WTC11 (cell line): ENCODE data around the gene COL2A1. TPM values are rescaled to one million over a fixed set of nuclear protein-coding genes. Genes with fewer than 3 reads are reported as not detected.
A peak's percentile ranks its signal among the peaks of the same experiment; 100 is the strongest.

Experiments
- ATAC-seq: fragments of 200-7000 bp; cut with Tn5 transposase; 2 replicates; pipeline ENCODE4 v1.10.0; 2021; ENCODE audit warnings: mild to moderate bottlenecking, moderate library complexity
- CTCF ChIA-PET: fragments of 300-600 bp; sonication (Branson Sonifier 250); formaldehyde crosslinking; loops from one replicate; lab custom pipeline; 2021; ENCODE audit warnings: antibody characterized with exemption; lab: Charles Lee
- POLR2A ChIA-PET: fragments of 350-600 bp; sonication (Branson Sonifier 250); formaldehyde crosslinking; loops from one replicate; lab custom pipeline; 2021; ENCODE audit warnings: antibody characterized with exemption; lab: Charles Lee
- DNase-seq: peaks from one replicate; pipeline ENCODE4 v3.0.0; 2021; ENCODE audit warnings: low spot score
- H3K27ac Mint-ChIP-seq: 2 replicates; pipeline ENCODE4 v1.8.0; 2021; ENCODE audit warnings: mixed read lengths
- H3K27me3 Mint-ChIP-seq: 2 replicates; pipeline ENCODE4 v1.8.0; 2021; ENCODE audit warnings: low read depth, mild to moderate bottlenecking, moderate library complexity, mixed read lengths
- H3K36me3 Mint-ChIP-seq: 2 replicates; pipeline ENCODE4 v1.8.0; 2021; ENCODE audit warnings: mixed read lengths
- H3K4me1 Mint-ChIP-seq: 2 replicates; pipeline ENCODE4 v1.8.0; 2022; ENCODE audit warnings: mixed read lengths
- H3K4me3 Mint-ChIP-seq: 2 replicates; pipeline ENCODE4 v1.8.0; 2021; ENCODE audit warnings: mild to moderate bottlenecking, moderate library complexity, mixed read lengths
- H3K9me3 Mint-ChIP-seq: 2 replicates; pipeline ENCODE4 v1.8.0; 2021; ENCODE audit warnings: mixed read lengths
- CBFB ChIP-seq: sonication (generic); formaldehyde crosslinking; IDR thresholded peaks from 2 replicates; pipeline ENCODE4 v1.8.1; 2022; ENCODE audit warnings: mild to moderate bottlenecking, low read depth, missing genetic modification reagents
- CREM ChIP-seq: sonication (generic); formaldehyde crosslinking; IDR thresholded peaks from 2 replicates; pipeline ENCODE4 v1.8.1; 2022; ENCODE audit warnings: mild to moderate bottlenecking, missing genetic modification reagents, moderate library complexity
- ETV6 ChIP-seq: sonication (generic); formaldehyde crosslinking; IDR thresholded peaks from 2 replicates; pipeline ENCODE4 v1.8.1; 2022; ENCODE audit warnings: mild to moderate bottlenecking, missing genetic modification reagents
- GTF2I ChIP-seq: fragments of 250-450 bp; sonication (Bioruptor Pico); conservative IDR thresholded peaks from 2 replicates; pipeline ENCODE4 v1.4.0; 2021; ENCODE audit warnings: mild to moderate bottlenecking
- NFATC4 ChIP-seq: fragments of 250-450 bp; sonication (Bioruptor Pico); IDR thresholded peaks from 2 replicates; pipeline ENCODE4 v1.9.0; 2021; ENCODE audit warnings: mild to moderate bottlenecking
- NFYB ChIP-seq: sonication (generic); formaldehyde crosslinking; conservative IDR thresholded peaks from 2 replicates; pipeline ENCODE4 v1.8.0; 2022; ENCODE audit warnings: low read depth, missing genetic modification reagents
- NR3C1 ChIP-seq: sonication (generic); formaldehyde crosslinking; conservative IDR thresholded peaks from 2 replicates; pipeline ENCODE4 v1.8.1; 2023; ENCODE audit warnings: low read depth, mild to moderate bottlenecking, missing genetic modification reagents
- RELA ChIP-seq: sonication (generic); formaldehyde crosslinking; IDR thresholded peaks from 2 replicates; pipeline ENCODE4 v1.8.1; 2022; ENCODE audit warnings: missing genetic modification reagents, mild to moderate bottlenecking, borderline replicate concordance
- TEAD1 ChIP-seq: sonication (generic); formaldehyde crosslinking; IDR thresholded peaks from 2 replicates; pipeline ENCODE4 v1.8.0; 2022; ENCODE audit warnings: mild to moderate bottlenecking, missing genetic modification reagents
- ZBTB21 ChIP-seq: sonication (generic); formaldehyde crosslinking; IDR thresholded peaks from 2 replicates; pipeline ENCODE4 v1.8.1; 2023; ENCODE audit warnings: mild to moderate bottlenecking, missing genetic modification reagents, borderline replicate concordance
- ZNF232 ChIP-seq: sonication (generic); formaldehyde crosslinking; IDR thresholded peaks from 2 replicates; pipeline ENCODE4 v1.8.0; 2022; ENCODE audit warnings: mild to moderate bottlenecking, missing genetic modification reagents
- ZNF423 ChIP-seq: fragments of 250-450 bp; sonication (Bioruptor Pico); IDR thresholded peaks from 2 replicates; pipeline ENCODE4 v2.1.2; 2022; ENCODE audit warnings: mild to moderate bottlenecking, moderate library complexity
- total RNA-seq: library from RNA; stranded (reverse); gene quantifications from 3 replicates; pipeline ENCODE4 v1.2.3, GENCODE V29; 2021
- TF ChIP-seq, protein P1 (sequence below): sonication (generic); formaldehyde crosslinking; conservative IDR thresholded peaks from 2 replicates; pipeline ENCODE4 v1.8.1; 2023; ENCODE audit warnings: mild to moderate bottlenecking, low read depth, missing genetic modification reagents, moderate library complexity
- TF ChIP-seq, protein P2 (sequence below): sonication (generic); formaldehyde crosslinking; IDR thresholded peaks from 2 replicates; pipeline ENCODE4 v1.8.1; 2023; ENCODE audit warnings: mild to moderate bottlenecking, missing genetic modification reagents
- TF ChIP-seq, protein P3 (sequence below): fragments of 250-450 bp; sonication (Bioruptor Pico); IDR thresholded peaks from 2 replicates; pipeline ENCODE4 v1.9.0; 2021; ENCODE audit warnings: mild to moderate bottlenecking
- TF ChIP-seq, protein P4 (sequence below): sonication (generic); formaldehyde crosslinking; IDR thresholded peaks from 2 replicates; pipeline ENCODE4 v1.8.0; 2022; ENCODE audit warnings: mild to moderate bottlenecking, missing genetic modification reagents
- TF ChIP-seq, protein P5 (sequence below): sonication (generic); formaldehyde crosslinking; IDR thresholded peaks from 2 replicates; pipeline ENCODE4 v1.8.1; 2023; ENCODE audit warnings: mild to moderate bottlenecking, missing genetic modification reagents
- TF ChIP-seq, protein P6 (sequence below): sonication (generic); formaldehyde crosslinking; IDR thresholded peaks from 2 replicates; pipeline ENCODE4 v1.8.1; 2023; ENCODE audit warnings: mild to moderate bottlenecking, missing genetic modification reagents, moderate library complexity

The COL2A1 gene
- total RNA-seq, 1 experiment from 2014 or later = 20.9 TPM

DNA sequence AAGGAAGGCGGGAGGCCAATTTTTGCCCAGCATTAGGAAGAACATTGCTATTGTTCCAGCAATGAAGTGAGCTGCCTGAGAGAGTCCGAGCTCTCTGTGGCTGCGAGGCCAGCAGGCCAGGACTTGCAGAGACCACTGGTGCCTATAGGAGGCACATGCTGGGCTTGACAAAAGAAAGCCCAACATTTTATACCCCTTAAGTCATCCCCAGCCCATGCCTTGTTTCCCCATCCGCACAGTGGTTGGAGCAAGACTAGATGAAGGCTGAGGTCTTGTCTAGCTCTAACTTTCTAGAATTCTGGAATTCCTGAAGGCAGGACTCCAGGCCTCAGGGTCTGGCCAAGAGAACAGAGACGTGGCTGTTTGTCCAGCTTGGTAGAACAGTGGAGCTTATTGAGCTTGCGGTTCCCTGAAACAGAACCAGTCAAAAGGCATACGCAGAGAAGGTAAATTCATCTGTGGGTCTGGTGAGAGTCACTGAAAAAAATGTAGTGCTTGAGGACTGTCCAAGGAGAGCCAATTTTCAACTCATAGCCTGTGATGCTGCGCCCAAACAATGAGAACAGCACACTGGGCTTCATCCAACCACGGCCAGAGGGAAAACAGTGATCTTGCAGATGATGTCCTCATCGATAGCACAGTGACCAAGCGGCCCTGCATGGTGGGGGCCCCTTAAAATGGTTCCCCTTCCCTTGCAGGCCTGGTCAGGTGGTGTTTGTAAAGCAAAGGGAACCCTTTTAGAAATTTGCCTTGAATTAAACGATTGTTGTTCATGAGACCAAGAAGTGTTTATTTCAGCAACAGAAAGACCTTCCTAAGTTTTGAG is 27.1 kb upstream of the COL2A1 start:
- ATAC-seq = peak; percentile 80
- Mint-ChIP-seq H3K27me3 (peaks cover 100% of the 10 kb centered on the region), H3K36me3 (no peaks in the 10 kb centered on the region), H3K4me3 (no peak overlapping the region), H3K27ac (no peak overlapping the region), H3K4me1 (peaks cover 11% of the 10 kb centered on the region), H3K9me3 (no peaks in the 10 kb centered on the region)
- ChIA-PET POLR2A (no interaction called here), CTCF (interaction anchor here (0.7 to 2.7 kb wide), 11 partner anchors 8 to 166 kb away, joined by 3 to 10 read pairs (median 5); partner anchors contain the start of genes CCDC184, TMEM106C and VDR)
- TF ChIP-seq ETV6 (no peak), NFATC4 (CRISPR knock-in tag) (no peak), RELA (CRISPR knock-in tag) (no peak), CBFB (CRISPR knock-in tag) (no peak), NR3C1 (no peak), NFYB (CRISPR knock-in tag) (no peak), ZBTB21 (CRISPR knock-in tag) (no peak), ZNF232 (CRISPR knock-in tag) (no peak), TEAD1 (CRISPR knock-in tag) (no peak), CREM (CRISPR knock-in tag) (no peak)
- TF ChIP-seq, protein P1, sequence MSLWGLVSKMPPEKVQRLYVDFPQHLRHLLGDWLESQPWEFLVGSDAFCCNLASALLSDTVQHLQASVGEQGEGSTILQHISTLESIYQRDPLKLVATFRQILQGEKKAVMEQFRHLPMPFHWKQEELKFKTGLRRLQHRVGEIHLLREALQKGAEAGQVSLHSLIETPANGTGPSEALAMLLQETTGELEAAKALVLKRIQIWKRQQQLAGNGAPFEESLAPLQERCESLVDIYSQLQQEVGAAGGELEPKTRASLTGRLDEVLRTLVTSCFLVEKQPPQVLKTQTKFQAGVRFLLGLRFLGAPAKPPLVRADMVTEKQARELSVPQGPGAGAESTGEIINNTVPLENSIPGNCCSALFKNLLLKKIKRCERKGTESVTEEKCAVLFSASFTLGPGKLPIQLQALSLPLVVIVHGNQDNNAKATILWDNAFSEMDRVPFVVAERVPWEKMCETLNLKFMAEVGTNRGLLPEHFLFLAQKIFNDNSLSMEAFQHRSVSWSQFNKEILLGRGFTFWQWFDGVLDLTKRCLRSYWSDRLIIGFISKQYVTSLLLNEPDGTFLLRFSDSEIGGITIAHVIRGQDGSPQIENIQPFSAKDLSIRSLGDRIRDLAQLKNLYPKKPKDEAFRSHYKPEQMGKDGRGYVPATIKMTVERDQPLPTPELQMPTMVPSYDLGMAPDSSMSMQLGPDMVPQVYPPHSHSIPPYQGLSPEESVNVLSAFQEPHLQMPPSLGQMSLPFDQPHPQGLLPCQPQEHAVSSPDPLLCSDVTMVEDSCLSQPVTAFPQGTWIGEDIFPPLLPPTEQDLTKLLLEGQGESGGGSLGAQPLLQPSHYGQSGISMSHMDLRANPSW (CRISPR knock-in tag) = no peak
- TF ChIP-seq, protein P2, sequence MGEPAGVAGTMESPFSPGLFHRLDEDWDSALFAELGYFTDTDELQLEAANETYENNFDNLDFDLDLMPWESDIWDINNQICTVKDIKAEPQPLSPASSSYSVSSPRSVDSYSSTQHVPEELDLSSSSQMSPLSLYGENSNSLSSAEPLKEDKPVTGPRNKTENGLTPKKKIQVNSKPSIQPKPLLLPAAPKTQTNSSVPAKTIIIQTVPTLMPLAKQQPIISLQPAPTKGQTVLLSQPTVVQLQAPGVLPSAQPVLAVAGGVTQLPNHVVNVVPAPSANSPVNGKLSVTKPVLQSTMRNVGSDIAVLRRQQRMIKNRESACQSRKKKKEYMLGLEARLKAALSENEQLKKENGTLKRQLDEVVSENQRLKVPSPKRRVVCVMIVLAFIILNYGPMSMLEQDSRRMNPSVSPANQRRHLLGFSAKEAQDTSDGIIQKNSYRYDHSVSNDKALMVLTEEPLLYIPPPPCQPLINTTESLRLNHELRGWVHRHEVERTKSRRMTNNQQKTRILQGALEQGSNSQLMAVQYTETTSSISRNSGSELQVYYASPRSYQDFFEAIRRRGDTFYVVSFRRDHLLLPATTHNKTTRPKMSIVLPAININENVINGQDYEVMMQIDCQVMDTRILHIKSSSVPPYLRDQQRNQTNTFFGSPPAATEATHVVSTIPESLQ (CRISPR knock-in tag) = no peak
- TF ChIP-seq, protein P3, sequence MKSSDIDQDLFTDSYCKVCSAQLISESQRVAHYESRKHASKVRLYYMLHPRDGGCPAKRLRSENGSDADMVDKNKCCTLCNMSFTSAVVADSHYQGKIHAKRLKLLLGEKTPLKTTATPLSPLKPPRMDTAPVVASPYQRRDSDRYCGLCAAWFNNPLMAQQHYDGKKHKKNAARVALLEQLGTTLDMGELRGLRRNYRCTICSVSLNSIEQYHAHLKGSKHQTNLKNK (CRISPR knock-in tag) = no peak
- TF ChIP-seq, protein P4, sequence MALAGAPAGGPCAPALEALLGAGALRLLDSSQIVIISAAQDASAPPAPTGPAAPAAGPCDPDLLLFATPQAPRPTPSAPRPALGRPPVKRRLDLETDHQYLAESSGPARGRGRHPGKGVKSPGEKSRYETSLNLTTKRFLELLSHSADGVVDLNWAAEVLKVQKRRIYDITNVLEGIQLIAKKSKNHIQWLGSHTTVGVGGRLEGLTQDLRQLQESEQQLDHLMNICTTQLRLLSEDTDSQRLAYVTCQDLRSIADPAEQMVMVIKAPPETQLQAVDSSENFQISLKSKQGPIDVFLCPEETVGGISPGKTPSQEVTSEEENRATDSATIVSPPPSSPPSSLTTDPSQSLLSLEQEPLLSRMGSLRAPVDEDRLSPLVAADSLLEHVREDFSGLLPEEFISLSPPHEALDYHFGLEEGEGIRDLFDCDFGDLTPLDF (CRISPR knock-in tag) = no peak
- TF ChIP-seq, protein P5, sequence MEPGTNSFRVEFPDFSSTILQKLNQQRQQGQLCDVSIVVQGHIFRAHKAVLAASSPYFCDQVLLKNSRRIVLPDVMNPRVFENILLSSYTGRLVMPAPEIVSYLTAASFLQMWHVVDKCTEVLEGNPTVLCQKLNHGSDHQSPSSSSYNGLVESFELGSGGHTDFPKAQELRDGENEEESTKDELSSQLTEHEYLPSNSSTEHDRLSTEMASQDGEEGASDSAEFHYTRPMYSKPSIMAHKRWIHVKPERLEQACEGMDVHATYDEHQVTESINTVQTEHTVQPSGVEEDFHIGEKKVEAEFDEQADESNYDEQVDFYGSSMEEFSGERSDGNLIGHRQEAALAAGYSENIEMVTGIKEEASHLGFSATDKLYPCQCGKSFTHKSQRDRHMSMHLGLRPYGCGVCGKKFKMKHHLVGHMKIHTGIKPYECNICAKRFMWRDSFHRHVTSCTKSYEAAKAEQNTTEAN = no peak
- DNase-seq = no peak

DNA sequence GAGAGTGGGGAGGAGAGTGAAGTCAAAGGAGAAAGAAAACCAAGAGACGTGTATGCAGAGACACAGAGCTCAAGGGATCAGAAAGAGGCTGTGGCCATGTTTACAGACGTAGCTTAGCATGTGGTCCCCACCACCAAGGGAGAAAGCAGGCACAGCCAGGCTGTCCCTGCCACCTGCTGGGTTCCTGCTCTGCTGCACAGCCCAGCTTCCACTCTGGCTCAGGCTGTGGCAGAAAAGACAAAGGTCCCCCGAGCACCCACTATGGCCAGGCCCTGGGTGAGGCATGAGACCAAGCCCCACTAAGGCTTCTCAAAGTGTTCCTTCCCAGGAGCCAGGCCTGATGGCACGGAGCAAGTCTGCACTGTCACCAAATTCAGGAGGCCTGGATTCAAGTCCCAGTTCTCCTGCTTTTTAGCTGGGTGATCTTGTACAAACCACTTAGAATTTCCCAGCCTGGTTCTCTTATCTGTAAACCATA is 25.9 kb upstream of the COL2A1 start:
- H3K4me3 Mint-ChIP-seq = no peak overlapping the region
- DNase-seq = no peak
- H3K27ac Mint-ChIP-seq = no peak overlapping the region
- peaks cover 6% of the 10 kb centered on the region for H3K4me1 Mint-ChIP-seq
- no peaks in the 10 kb centered on the region for H3K9me3 Mint-ChIP-seq
- H3K27me3 Mint-ChIP-seq = peaks cover 100% of the 10 kb centered on the region
- no peaks in the 10 kb centered on the region for H3K36me3 Mint-ChIP-seq
- ATAC-seq = no peak
- CTCF ChIA-PET = interaction anchor here (0.7 to 2.7 kb wide), 5 partner anchors 25 to 153 kb away, joined by 3 to 10 read pairs (median 6); partner anchors contain the start of genes CCDC184 and VDR
- TF ChIP-seq ZNF423 (CRISPR knock-in tag) (0 out of 2 replicates have a peak, but pooled peaks have one; percentile 36), GTF2I (CRISPR knock-in tag) (no peak), ZNF232 (CRISPR knock-in tag) (no peak)
- TF ChIP-seq, protein P6, sequence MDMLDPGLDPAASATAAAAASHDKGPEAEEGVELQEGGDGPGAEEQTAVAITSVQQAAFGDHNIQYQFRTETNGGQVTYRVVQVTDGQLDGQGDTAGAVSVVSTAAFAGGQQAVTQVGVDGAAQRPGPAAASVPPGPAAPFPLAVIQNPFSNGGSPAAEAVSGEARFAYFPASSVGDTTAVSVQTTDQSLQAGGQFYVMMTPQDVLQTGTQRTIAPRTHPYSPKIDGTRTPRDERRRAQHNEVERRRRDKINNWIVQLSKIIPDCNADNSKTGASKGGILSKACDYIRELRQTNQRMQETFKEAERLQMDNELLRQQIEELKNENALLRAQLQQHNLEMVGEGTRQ (CRISPR knock-in tag) = no peak
- POLR2A ChIA-PET = no interaction called here
